Measurements from ENCODE around the gene ATAD3C. TPM values are rescaled to one million over a fixed set of nuclear protein-coding genes. Genes with fewer than 3 reads are reported as not detected.
A peak's percentile ranks its signal among the peaks of the same experiment; 100 is the strongest.

The ATAD3C gene
- total RNA-seq, 1 donor from 2014 or later = not detected

GRCh38 chr1:1429671-1430073 lies 19.8 kb upstream of the ATAD3C start:
- Histone ChIP-seq H3K9me3 (ENCODE audit: low read depth) (no peaks in the 10 kb centered on the region), H3K36me3 (no peaks in the 10 kb centered on the region), H3K4me3 (no peak overlapping the region), H3K79me2 (ENCODE audit: low read depth) (no peaks in the 10 kb centered on the region), H2AFZ (replicated peaks) (no peak overlapping the region), H4K20me1 (ENCODE audit: low read depth) (peaks cover 4% of the 10 kb centered on the region), H3K27ac (no peak overlapping the region), H3K9ac (no peak overlapping the region), H3F3A (ENCODE audit: low read depth) (peaks cover 75% of the 10 kb centered on the region), H3K27me3 (peaks cover 8% of the 10 kb centered on the region), H3K4me1 (peaks cover 62% of the 10 kb centered on the region), H3K4me2 (no peak overlapping the region)
- TF ChIP-seq CTCF (IDR thresholded peaks at IDR 0.05) (no peak), EZH2phosphoT487 (IDR thresholded peaks at IDR 0.05) (no peak), EZH2 (IDR thresholded peaks at IDR 0.05) (no peak)
- no peaks in the 10 kb centered on the region for H3K9me3 Mint-ChIP-seq
- peaks cover 3% of the 10 kb centered on the region for H3K36me3 Mint-ChIP-seq
- peaks cover 18% of the 10 kb centered on the region for H3K27me3 Mint-ChIP-seq (ENCODE audit: insufficient read depth, low read depth)
- peaks cover 45% of the 10 kb centered on the region for H3K4me1 Mint-ChIP-seq
- peak overlapping the region; percentile 84 for H3K27ac Mint-ChIP-seq
- H3K4me3 Mint-ChIP-seq = peak overlapping the region; percentile 68
- DNase-seq (ENCODE audit: low spot score) = no peak

GRCh38 chr1:1430114-1430982 lies 19.1 kb upstream of the ATAD3C start:
- Mint-ChIP-seq H3K27me3 (ENCODE audit: insufficient read depth, low read depth) (peaks cover 18% of the 10 kb centered on the region), H3K4me1 (peaks cover 44% of the 10 kb centered on the region), H3K4me3 (peak overlapping the region; percentile 68), H3K36me3 (peaks cover 3% of the 10 kb centered on the region), H3K9me3 (no peaks in the 10 kb centered on the region), H3K27ac (peak overlapping the region; percentile 84)
- no peak for TF ChIP-seq EZH2phosphoT487 (IDR thresholded peaks at IDR 0.05)
- peak; percentile 36 for TF ChIP-seq CTCF (IDR thresholded peaks at IDR 0.05)
- no peak for TF ChIP-seq EZH2 (IDR thresholded peaks at IDR 0.05)
- H3K4me2 ChIP-seq = peak overlapping the region; percentile 31
- H2AFZ ChIP-seq (replicated peaks) = no peak overlapping the region
- H3K27ac ChIP-seq = no peak overlapping the region
- no peaks in the 10 kb centered on the region for H3K36me3 ChIP-seq
- H3K9ac ChIP-seq = no peak overlapping the region
- H3K4me3 ChIP-seq = no peak overlapping the region
- peaks cover 4% of the 10 kb centered on the region for H4K20me1 ChIP-seq (ENCODE audit: low read depth)
- H3K27me3 ChIP-seq = peaks cover 15% of the 10 kb centered on the region
- peak; percentile 66 for DNase-seq (ENCODE audit: low spot score)
- no peaks in the 10 kb centered on the region for H3K79me2 ChIP-seq (ENCODE audit: low read depth)
- H3K9me3 ChIP-seq (ENCODE audit: low read depth) = no peaks in the 10 kb centered on the region
- peaks cover 75% of the 10 kb centered on the region for H3F3A ChIP-seq (ENCODE audit: low read depth)
- peaks cover 68% of the 10 kb centered on the region for H3K4me1 ChIP-seq

- H3K9me3 ChIP-seq (ENCODE audit: low read depth) = no peaks in the 10 kb centered on the region
- no peak for DNase-seq (ENCODE audit: low spot score)
- Mint-ChIP-seq H3K36me3 (peaks cover 3% of the 10 kb centered on the region), H3K27ac (peak overlapping the region; percentile 37), H3K27me3 (ENCODE audit: insufficient read depth, low read depth) (peaks cover 20% of the 10 kb centered on the region), H3K4me3 (no peak overlapping the region), H3K4me1 (peaks cover 41% of the 10 kb centered on the region), H3K9me3 (no peaks in the 10 kb centered on the region)
- H3K79me2 ChIP-seq (ENCODE audit: low read depth) = no peaks in the 10 kb centered on the region
- H3K27me3 ChIP-seq = peaks cover 24% of the 10 kb centered on the region
- peaks cover 5% of the 10 kb centered on the region for H4K20me1 ChIP-seq (ENCODE audit: low read depth)
- no peak overlapping the region for H2AFZ ChIP-seq (replicated peaks)
- no peak overlapping the region for H3K4me3 ChIP-seq
- H3K4me1 ChIP-seq = peaks cover 60% of the 10 kb centered on the region
- peaks cover 72% of the 10 kb centered on the region for H3F3A ChIP-seq (ENCODE audit: low read depth)
- H3K36me3 ChIP-seq = no peaks in the 10 kb centered on the region
- H3K27ac ChIP-seq = no peak overlapping the region
- TF ChIP-seq EZH2 (IDR thresholded peaks at IDR 0.05) (no peak), EZH2phosphoT487 (IDR thresholded peaks at IDR 0.05) (no peak), CTCF (IDR thresholded peaks at IDR 0.05) (no peak)
- peak overlapping the region; percentile 89 for H3K4me2 ChIP-seq
- H3K9ac ChIP-seq = no peak overlapping the region
These were observed 18.3 kb upstream of the ATAD3C start for GRCh38 chr1:1430992-1431844.

Data from neural progenitor cell (in vitro differentiated cells).